ENCODE measurements around the gene C10orf71.

- no peak for TF ChIP-seq EP300 (IDR thresholded peaks at IDR 0.05; ENCODE audit: borderline replicate concordance in 1 of 2, low read depth in 2 of 2, low read length in 2 of 2)
- no peak for TF ChIP-seq ATF2 (IDR thresholded peaks at IDR 0.05; ENCODE audit: low read length)
- TF ChIP-seq KDM1A (IDR thresholded peaks at IDR 0.05; ENCODE audit: borderline replicate concordance, low read length): no peak
- TF ChIP-seq POLR2AphosphoS5 (IDR thresholded peaks at IDR 0.05; ENCODE audit: low read depth, low read length): no peak
- TF ChIP-seq CTCF (IDR thresholded peaks at IDR 0.05; ENCODE audit: control extremely low read depth in 1 of 3, insufficient read depth in 1 of 3, low read depth in 1 of 3, low read length in 3 of 3): no peak
- no peak for TF ChIP-seq MAFK (IDR thresholded peaks at IDR 0.05; ENCODE audit: low read depth, low read length)
- TF ChIP-seq ZNF274 (IDR thresholded peaks at IDR 0.05; ENCODE audit: borderline replicate concordance, extremely low read depth, low read length): no peak
Measured at GRCh38 chr10:49270565-49270964, 28.4 kb upstream of the C10orf71 start.
